DMS 273 treated with DMSO at 0.1 percent for 48 hours (cell line): ENCODE measurements around the gene CNNM4.

Experiments used
- DNase-seq: peaks from one replicate; lab custom pipeline; 2025; lab: John Stamatoyannopoulos, UW

CNNM4 gene

DNA sequence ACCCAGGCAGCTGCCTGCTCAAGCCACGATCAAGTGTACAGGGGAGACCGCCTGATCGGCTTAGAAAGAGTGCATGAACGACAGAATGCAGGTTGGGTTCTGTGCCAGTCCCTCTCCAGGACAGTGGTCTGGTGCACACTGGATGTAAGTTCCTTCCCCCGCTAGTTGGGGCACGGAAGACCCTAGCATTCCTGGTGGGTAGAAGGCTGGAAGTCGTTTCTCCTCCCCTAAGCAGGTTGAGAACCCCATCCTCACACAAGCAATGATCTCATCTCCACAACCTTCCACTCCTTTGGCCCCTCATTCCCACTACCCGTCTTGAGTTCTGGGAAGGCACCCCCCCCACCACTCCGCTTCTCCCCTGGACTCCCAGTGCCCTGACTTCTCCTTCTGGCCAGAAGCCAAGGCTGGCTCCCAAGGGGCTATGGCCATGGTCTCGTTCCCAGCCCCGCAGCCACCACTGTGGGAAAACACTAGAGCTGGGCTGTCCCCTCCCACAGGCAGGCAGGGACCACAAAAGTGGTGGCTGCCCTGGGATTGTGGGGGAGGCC is 98.5 kb downstream of the CNNM4 start:
- DNase-seq: no peak

DNA sequence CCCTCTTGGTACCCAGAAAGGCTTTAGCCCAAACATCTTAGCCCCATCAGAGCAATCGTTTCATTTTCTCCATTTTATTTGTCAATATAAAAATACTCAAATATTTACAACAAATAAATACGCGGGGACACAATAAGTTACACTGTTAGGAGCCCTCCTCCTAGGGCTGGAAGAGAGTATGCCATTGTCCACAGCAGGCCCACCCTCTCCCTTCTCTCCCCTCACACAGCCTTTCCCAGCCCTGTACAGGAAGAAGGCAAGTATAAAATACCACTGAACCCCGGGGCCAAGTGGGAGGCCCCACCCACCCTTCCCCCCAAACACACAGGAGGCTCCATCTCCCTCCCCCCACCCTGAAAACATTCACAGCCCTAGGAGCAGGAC is 99.0 kb downstream of the CNNM4 start:
- DNase-seq: no peak

DNA sequence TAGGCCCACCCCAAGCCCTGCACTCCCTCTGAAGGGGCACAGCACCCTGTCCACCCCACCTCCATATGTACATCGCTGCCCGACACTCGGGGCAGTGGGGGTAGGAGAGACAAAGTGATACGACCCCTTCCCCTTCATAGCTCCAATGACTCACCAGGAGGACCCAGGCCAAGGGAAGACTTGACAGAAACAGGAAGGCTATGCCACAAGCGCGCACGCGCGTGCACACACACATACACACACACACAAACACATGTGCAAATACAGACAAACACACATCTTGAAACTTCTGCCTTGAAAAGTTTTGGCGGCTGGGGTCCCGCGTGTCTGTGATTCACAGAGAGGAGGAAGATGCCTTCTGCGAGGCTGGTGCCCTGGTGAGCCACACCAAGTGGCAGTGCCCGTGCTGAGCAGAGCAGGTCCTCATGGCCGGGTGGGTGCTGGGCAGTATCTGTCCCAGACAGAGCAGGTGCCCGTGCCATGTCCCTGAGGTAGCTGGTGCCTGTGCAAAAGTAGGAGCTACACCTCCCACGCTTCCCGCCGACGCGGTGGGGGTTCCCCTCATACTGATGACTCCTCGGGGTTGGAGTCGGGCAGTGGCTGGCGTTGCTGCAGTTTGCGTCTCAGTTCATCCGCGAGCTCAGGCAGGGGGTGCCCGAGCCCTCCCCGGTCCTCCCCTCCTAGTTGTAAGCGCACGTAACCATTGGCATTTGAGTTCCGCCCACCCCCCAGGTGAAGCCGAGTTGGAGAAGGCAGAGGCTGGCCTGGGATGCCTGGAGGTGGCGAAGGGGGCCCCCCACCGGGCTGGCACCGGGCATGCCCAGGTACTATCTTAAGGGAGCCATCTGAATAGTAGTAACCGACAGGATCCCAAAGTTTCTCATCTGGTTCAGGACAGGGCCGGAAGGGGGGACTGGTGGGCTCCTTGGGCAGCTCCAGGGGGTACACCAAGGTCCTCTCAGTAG is 99.6 kb downstream of the CNNM4 start:
- no peak for DNase-seq

DNA sequence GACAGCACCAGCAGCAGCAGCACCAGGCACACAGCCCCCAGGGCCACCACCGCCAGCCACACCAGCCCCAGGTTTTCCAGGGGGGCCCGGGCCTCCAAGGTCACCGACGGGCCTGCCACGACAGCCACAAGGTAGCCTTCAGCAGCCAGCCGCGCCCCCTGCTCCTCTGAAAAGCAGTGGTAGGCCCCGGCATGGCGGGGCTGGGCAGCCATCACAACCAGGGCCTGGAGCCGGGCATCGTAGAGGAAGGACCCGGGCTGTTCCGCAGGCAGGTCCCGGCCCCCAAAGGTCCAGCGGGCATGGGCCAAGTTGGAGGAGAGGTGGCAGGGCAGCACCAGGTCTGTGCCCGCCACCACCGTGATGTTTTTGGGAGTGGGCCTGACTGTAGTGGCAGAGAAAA is 100.4 kb downstream of the CNNM4 start:
- DNase-seq: no peak
